HepG2 (cell line): ENCODE results near the gene PSMD1. TPM values are rescaled to one million over a fixed set of nuclear protein-coding genes. Genes with fewer than 3 reads are reported as not detected.

Experiments
- AHDC1 ChIP-seq: sonication (generic); formaldehyde crosslinking; IDR thresholded peaks from 2 replicates; pipeline ENCODE4 v1.5.1; 2020; ENCODE audit warnings: mild to moderate bottlenecking, missing genetic modification reagents, borderline replicate concordance
- ARID5B ChIP-seq: IDR thresholded peaks from 2 replicates; pipeline ENCODE4 v1.4.0; 2020; ENCODE audit warnings: mild to moderate bottlenecking, missing genetic modification reagents
- CREB3 ChIP-seq: sonication (generic); formaldehyde crosslinking; IDR thresholded peaks from 2 replicates; pipeline ENCODE4 v1.5.0; 2020; ENCODE audit warnings: missing genetic modification reagents
- FOXK2 ChIP-seq: fragments of 450-650 bp; IDR thresholded peaks from 2 replicates; pipeline ENCODE4 v1.6.1; 2016
- HOMEZ ChIP-seq: IDR thresholded peaks from 2 replicates; pipeline ENCODE4 v1.6.1; 2016; ENCODE audit warnings: low read depth
- MIER3 ChIP-seq: IDR thresholded peaks from 2 replicates; pipeline ENCODE4 v1.6.1; 2016; ENCODE audit warnings: missing compliant biosample characterization, borderline replicate concordance
- MLX ChIP-seq: IDR thresholded peaks from 2 replicates; pipeline ENCODE4 v1.6.1; 2016
- NCOA2 ChIP-seq: sonication (generic); formaldehyde crosslinking; IDR thresholded peaks from 2 replicates; pipeline ENCODE4 v1.8.0; 2022; ENCODE audit warnings: inconsistent platforms
- PAXIP1 ChIP-seq: sonication (generic); formaldehyde crosslinking; conservative IDR thresholded peaks from 2 replicates; pipeline ENCODE4 v1.4.0; 2020; ENCODE audit warnings: mild to moderate bottlenecking, missing genetic modification reagents, moderate library complexity
- ZSCAN21 ChIP-seq: sonication (generic); formaldehyde crosslinking; IDR thresholded peaks from 2 replicates; pipeline ENCODE4 v1.8.0; 2022; ENCODE audit warnings: mild to moderate bottlenecking, missing genetic modification reagents, moderate library complexity, borderline replicate concordance
- polyA plus RNA-seq, 8 experiments: library from polyadenylated mRNA; depleted of rRNA in 3 of 8; stranded (reverse) in 7 of 8; unstranded in 1 of 8; fragments of >200 nt; fragmentation: Illumina TruSeq in 4 of 8; extraction: Trizol in 4 of 8; gene quantifications; 2 replicates each; pipeline versions ENCODE4 v1.2.1 to v1.2.3, GENCODE V29; 2011 to 2016; ENCODE audit warnings: low read depth in 4 of 8, missing spikeins in 1 of 8, mixed read lengths in 1 of 8; ENCODE audit not compliant: insufficient read depth in 1 of 8
- total RNA-seq, 5 experiments: library from RNA; depleted of rRNA; stranded (reverse); fragments of >200 nt; fragmentation: Illumina TruSeq; extraction: Trizol; gene quantifications; 2 replicates each; pipeline ENCODE4 v1.2.3, GENCODE V29; 2016; ENCODE audit warnings: low read depth in 1 of 5

The PSMD1 gene
- total and polyA plus RNA-seq, 2 of the 13 experiments (the other 11 are each of a cell fraction or from before 2014, with no cell fraction given), result 136 to 191 TPM

GRCh38 chr2:231068525-231069222 is 12.0 kb downstream of the PSMD1 start (continued):
- TF ChIP-seq PAXIP1 (CRISPR knock-in tag), result peak; percentile 39
- TF ChIP-seq MIER3 (CRISPR knock-in tag), result peak; percentile 77; the same call in 1 of the 2 replicates
- TF ChIP-seq AHDC1, result 0 out of 2 replicates have a peak, but pooled peaks have one; percentile 51
- peak; percentile 77 for TF ChIP-seq ARID5B
- 0 out of 2 replicates have a peak, but pooled peaks have one; percentile 33 for TF ChIP-seq NCOA2 (CRISPR knock-in tag)
- no peak for TF ChIP-seq CREB3 (CRISPR knock-in tag)
- TF ChIP-seq HOMEZ (CRISPR knock-in tag), result peak; percentile 51; the same call in 1 of the 2 replicates
- TF ChIP-seq ZSCAN21 (CRISPR knock-in tag), result peak; percentile 53; the same call in 1 of the 2 replicates
- TF ChIP-seq FOXK2, result peak; percentile 40; the same call in 1 of the 2 replicates
- no peak for TF ChIP-seq MLX (CRISPR knock-in tag)
